SK-N-SH treated with all-trans-retinoic acid at 6 μM for 48 hours (cell line): ENCODE data around the gene ELOVL5.

Source experiments
- ATAC-seq: fragments of 200-7000 bp; cut with Tn5 transposase; 3 replicates; pipeline ENCODE4 v1.9.1; 2020; ENCODE audit warnings: mild to moderate bottlenecking, moderate library complexity
- ARNTL ChIP-seq: fragments of 450-650 bp; formaldehyde crosslinking; IDR thresholded peaks from 2 replicates; pipeline ENCODE4 v1.5.0; 2020; ENCODE audit warnings: low read depth, mild to moderate bottlenecking, moderate library complexity, borderline replicate concordance
- BACH2 ChIP-seq: fragments of 250-450 bp; sonication (Bioruptor Pico); IDR thresholded peaks from 2 replicates; pipeline ENCODE4 v1.9.0; 2021; ENCODE audit warnings: mild to moderate bottlenecking, borderline replicate concordance
- CREB5 ChIP-seq: fragments of 250-450 bp; sonication (Bioruptor Pico); IDR thresholded peaks from 2 replicates; pipeline ENCODE4 v1.5.1; 2020; ENCODE audit warnings: low read depth, mild to moderate bottlenecking, moderate library complexity
- CSDC2 ChIP-seq: fragments of 250-450 bp; sonication (Bioruptor Pico); IDR thresholded peaks from 2 replicates; pipeline ENCODE4 v1.5.0; 2020; ENCODE audit warnings: mild to moderate bottlenecking, moderate library complexity
- CSRNP3 ChIP-seq: fragments of 250-450 bp; sonication (Bioruptor Pico); IDR thresholded peaks from 2 replicates; pipeline ENCODE4 v1.5.1; 2021; ENCODE audit warnings: mild to moderate bottlenecking, moderate library complexity
- ESRRG ChIP-seq: fragments of 250-450 bp; sonication (Bioruptor Pico); IDR thresholded peaks from 2 replicates; pipeline ENCODE4 v1.6.1; 2021; ENCODE audit warnings: mild to moderate bottlenecking
- GLIS3 ChIP-seq: fragments of 250-450 bp; sonication (Bioruptor Pico); IDR thresholded peaks from 2 replicates; pipeline ENCODE4 v1.5.0; 2020; ENCODE audit warnings: mild to moderate bottlenecking, moderate library complexity
- OSR1 ChIP-seq: fragments of 250-450 bp; sonication (Bioruptor Pico); IDR thresholded peaks from 2 replicates; pipeline ENCODE4 v1.8.0; 2022; ENCODE audit warnings: moderate library complexity, mild to moderate bottlenecking, inconsistent platforms
- PATZ1 ChIP-seq: fragments of 250-450 bp; sonication (Bioruptor Pico); IDR thresholded peaks from 2 replicates; pipeline ENCODE4 v1.8.0; 2020; ENCODE audit warnings: mild to moderate bottlenecking, moderate library complexity, borderline replicate concordance
- PPARA ChIP-seq: fragments of 250-450 bp; sonication (Bioruptor Pico); IDR thresholded peaks from 2 replicates; pipeline ENCODE4 v1.5.0; 2020; ENCODE audit warnings: mild to moderate bottlenecking, borderline replicate concordance
- SNAI2 ChIP-seq: fragments of 250-450 bp; sonication (Bioruptor Pico); IDR thresholded peaks from 2 replicates; pipeline ENCODE4 v1.5.0; 2020; ENCODE audit warnings: mild to moderate bottlenecking, moderate library complexity
- TCF4 ChIP-seq: fragments of 250-450 bp; sonication (Bioruptor Pico); IDR thresholded peaks from 2 replicates; pipeline ENCODE4 v1.8.0; 2021; ENCODE audit warnings: mild to moderate bottlenecking, moderate library complexity, borderline replicate concordance
- TOX ChIP-seq: fragments of 250-450 bp; sonication (Bioruptor Pico); IDR thresholded peaks from 2 replicates; pipeline ENCODE4 v1.8.0; 2021; ENCODE audit warnings: mild to moderate bottlenecking, moderate library complexity, borderline replicate concordance
- TSHZ2 ChIP-seq: fragments of 250-450 bp; sonication (Bioruptor Pico); IDR thresholded peaks from 2 replicates; pipeline ENCODE4 v1.5.0; 2020; ENCODE audit warnings: mild to moderate bottlenecking, moderate library complexity
- ZFP3 ChIP-seq: fragments of 250-450 bp; sonication (Bioruptor Pico); IDR thresholded peaks from 2 replicates; pipeline ENCODE4 v1.5.0; 2020; ENCODE audit warnings: mild to moderate bottlenecking, moderate library complexity
- ZFP30 ChIP-seq: fragments of 450-650 bp; formaldehyde crosslinking; IDR thresholded peaks from 2 replicates; pipeline ENCODE4 v1.5.0; 2022; ENCODE audit warnings: mild to moderate bottlenecking, moderate library complexity
- ZNF565 ChIP-seq: fragments of 450-650 bp; formaldehyde crosslinking; conservative IDR thresholded peaks from 2 replicates; pipeline ENCODE4 v1.5.0; 2020; ENCODE audit warnings: low read depth, mild to moderate bottlenecking, moderate library complexity
- ZNF70 ChIP-seq: fragments of 450-650 bp; formaldehyde crosslinking; IDR thresholded peaks from 2 replicates; pipeline ENCODE4 v1.5.0; 2020; ENCODE audit warnings: mild to moderate bottlenecking, moderate library complexity
- ZNF8 ChIP-seq: fragments of 450-650 bp; formaldehyde crosslinking; IDR thresholded peaks from 2 replicates; pipeline ENCODE4 v1.5.0; 2020; ENCODE audit warnings: mild to moderate bottlenecking, moderate library complexity

The ELOVL5 gene

GRCh38 chr6:53338304-53338703 is 10.4 kb downstream of the ELOVL5 start:
- TF ChIP-seq TOX (CRISPR knock-in tag) = no peak
- TF ChIP-seq ZFP3 = no peak
- TF ChIP-seq GLIS3 (CRISPR knock-in tag) = no peak
- TF ChIP-seq CSDC2 (CRISPR knock-in tag) = no peak
- no peak for TF ChIP-seq ZNF8 (CRISPR knock-in tag)
- ATAC-seq = no peak

- no peak for ATAC-seq
- TF ChIP-seq OSR1 (no peak), SNAI2 (no peak), ZNF70 (no peak), ZNF8 (CRISPR knock-in tag) (no peak)
These were observed 12.7 kb downstream of the ELOVL5 start for GRCh38 chr6:53336070-53336469.

- TF ChIP-seq ZNF565 = no peak
- no peak for TF ChIP-seq TSHZ2
- no peak for TF ChIP-seq SNAI2
- TF ChIP-seq CSRNP3 = no peak
- TF ChIP-seq ESRRG (CRISPR knock-in tag) = no peak
- TF ChIP-seq, all 23 proteins: peak for 0
- ATAC-seq = no peak
These were observed 13.3 kb downstream of the ELOVL5 start for GRCh38 chr6:53335224-53335994.

- TF ChIP-seq CSDC2 (CRISPR knock-in tag) (no peak), ARNTL (CRISPR knock-in tag) (no peak), ZNF8 (CRISPR knock-in tag) (no peak), PPARA (no peak), CREB5 (CRISPR knock-in tag) (no peak), TOX (CRISPR knock-in tag) (no peak), ZFP30 (CRISPR knock-in tag) (no peak), TSHZ2 (no peak), GLIS3 (CRISPR knock-in tag) (no peak), OSR1 (no peak), CSRNP3 (no peak), ESRRG (CRISPR knock-in tag) (no peak), TCF4 (CRISPR knock-in tag) (no peak), BACH2 (CRISPR knock-in tag) (no peak), PATZ1 (CRISPR knock-in tag) (no peak)
- no peak for ATAC-seq
These were observed 15.0 kb downstream of the ELOVL5 start for GRCh38 chr6:53333439-53334408.
